ENCODE measurements around the gene CNTN5.
A peak's percentile ranks its signal among the peaks of the same experiment; 100 is the strongest.

The CNTN5 gene

GRCh38 chr11:99687320-99687719, 666.6 kb downstream of the CNTN5 start:
- no peaks in the 10 kb centered on the region for H3K36me3 ChIP-seq (ENCODE audit: control insufficient read depth in 1 of 2, insufficient read depth in 2 of 2, low read depth in 1 of 2, low read length in 2 of 2)
- H3K27me3 ChIP-seq (ENCODE audit: control insufficient read depth in 1 of 2, insufficient read depth in 1 of 2, low read length in 2 of 2), result no peaks in the 10 kb centered on the region
- H4K8ac ChIP-seq (ENCODE audit: low read length), result no peak overlapping the region
- H2BK15ac ChIP-seq (ENCODE audit: low read depth, poor library complexity, severe bottlenecking), result no peak overlapping the region
- no peak overlapping the region for H3K23ac ChIP-seq (ENCODE audit: low read length in 2 of 2)
- no peak overlapping the region for H4K91ac ChIP-seq (ENCODE audit: low read length)
- H2AFZ ChIP-seq (ENCODE audit: low read depth, low read length), result no peak overlapping the region
- no peak overlapping the region for H2BK120ac ChIP-seq (ENCODE audit: low read depth, low read length)
- no peak overlapping the region for H3K9ac ChIP-seq (ENCODE audit: low read length)
- H3K4me3 ChIP-seq (ENCODE audit: insufficient read depth in 1 of 2, low read depth in 1 of 2, low read length in 2 of 2), result no peak overlapping the region
- H3K18ac ChIP-seq (ENCODE audit: low read depth in 1 of 2, low read length in 2 of 2), result no peak overlapping the region
- DNase-seq, result no peak
- no peak overlapping the region for H3K4me2 ChIP-seq (ENCODE audit: low read length, poor library complexity, severe bottlenecking)
- no peak overlapping the region for H2AK5ac ChIP-seq (ENCODE audit: low read length, severe bottlenecking)
- no peak overlapping the region for H2BK5ac ChIP-seq (ENCODE audit: low read depth, low read length, poor library complexity, severe bottlenecking)
- no peak overlapping the region for H3K27ac ChIP-seq (ENCODE audit: low read length, poor library complexity, severe bottlenecking)
- peaks cover 13% of the 10 kb centered on the region for H3K9me3 ChIP-seq (ENCODE audit: control insufficient read depth, low read length)
- H3K4ac ChIP-seq (ENCODE audit: low read depth in 1 of 2, low read length in 2 of 2), result no peak overlapping the region
- no peaks in the 10 kb centered on the region for H3K4me1 ChIP-seq (ENCODE audit: control insufficient read depth, insufficient read depth, low read depth, low read length)
- H3K14ac ChIP-seq (ENCODE audit: low read length in 2 of 2), result no peak overlapping the region
- no peaks in the 10 kb centered on the region for H3K79me1 ChIP-seq (replicated peaks; ENCODE audit: low read length, poor library complexity, severe bottlenecking)
- H2BK12ac ChIP-seq (ENCODE audit: low read length in 2 of 2), result no peak overlapping the region

- Histone ChIP-seq H3K27me3 (ENCODE audit: control insufficient read depth in 1 of 2, insufficient read depth in 1 of 2, low read length in 2 of 2) (no peaks in the 10 kb centered on the region), H2BK15ac (ENCODE audit: low read depth, poor library complexity, severe bottlenecking) (no peak overlapping the region), H2BK5ac (ENCODE audit: low read depth, low read length, poor library complexity, severe bottlenecking) (no peak overlapping the region), H3K4ac (ENCODE audit: low read depth in 1 of 2, low read length in 2 of 2) (no peak overlapping the region), H2AK5ac (ENCODE audit: low read length, severe bottlenecking) (no peak overlapping the region), H2BK12ac (ENCODE audit: low read length in 2 of 2) (no peak overlapping the region), H3K14ac (ENCODE audit: low read length in 2 of 2) (no peak overlapping the region), H3K9me3 (ENCODE audit: control insufficient read depth, low read length) (peaks cover 13% of the 10 kb centered on the region), H4K8ac (ENCODE audit: low read length) (no peak overlapping the region), H3K9ac (ENCODE audit: low read length) (no peak overlapping the region), H3K4me2 (ENCODE audit: low read length, poor library complexity, severe bottlenecking) (peak overlapping the region; percentile 1), H3K27ac (ENCODE audit: low read length, poor library complexity, severe bottlenecking) (peak overlapping the region; percentile 86), H3K4me3 (ENCODE audit: insufficient read depth in 1 of 2, low read depth in 1 of 2, low read length in 2 of 2) (no peak overlapping the region), H3K4me1 (ENCODE audit: control insufficient read depth, insufficient read depth, low read depth, low read length) (peaks cover 2% of the 10 kb centered on the region), H2BK120ac (ENCODE audit: low read depth, low read length) (no peak overlapping the region), H3K79me1 (replicated peaks; ENCODE audit: low read length, poor library complexity, severe bottlenecking) (no peaks in the 10 kb centered on the region), H4K91ac (ENCODE audit: low read length) (no peak overlapping the region), H3K18ac (ENCODE audit: low read depth in 1 of 2, low read length in 2 of 2) (no peak overlapping the region), H3K36me3 (ENCODE audit: control insufficient read depth in 1 of 2, insufficient read depth in 2 of 2, low read depth in 1 of 2, low read length in 2 of 2) (no peaks in the 10 kb centered on the region), H3K23ac (ENCODE audit: low read length in 2 of 2) (no peak overlapping the region), H2AFZ (ENCODE audit: low read depth, low read length) (no peak overlapping the region)
- DNase-seq, result peak; percentile 84
- 12% methylated on average over 6 of the region's 6 CpGs for WGBS
Measured at GRCh38 chr11:99693941-99694492, 673.3 kb downstream of the CNTN5 start.

GRCh38 chr11:99695106-99695505, 674.4 kb downstream of the CNTN5 start:
- Histone ChIP-seq H3K9ac (ENCODE audit: low read length) (no peak overlapping the region), H2BK120ac (ENCODE audit: low read depth, low read length) (no peak overlapping the region), H3K79me1 (replicated peaks; ENCODE audit: low read length, poor library complexity, severe bottlenecking) (no peaks in the 10 kb centered on the region), H3K36me3 (ENCODE audit: control insufficient read depth in 1 of 2, insufficient read depth in 2 of 2, low read depth in 1 of 2, low read length in 2 of 2) (no peaks in the 10 kb centered on the region), H4K91ac (ENCODE audit: low read length) (no peak overlapping the region), H2BK5ac (ENCODE audit: low read depth, low read length, poor library complexity, severe bottlenecking) (no peak overlapping the region), H2AFZ (ENCODE audit: low read depth, low read length) (no peak overlapping the region), H3K27ac (ENCODE audit: low read length, poor library complexity, severe bottlenecking) (no peak overlapping the region), H4K8ac (ENCODE audit: low read length) (no peak overlapping the region), H3K18ac (ENCODE audit: low read depth in 1 of 2, low read length in 2 of 2) (no peak overlapping the region), H3K4me1 (ENCODE audit: control insufficient read depth, insufficient read depth, low read depth, low read length) (peaks cover 2% of the 10 kb centered on the region), H3K23ac (ENCODE audit: low read length in 2 of 2) (no peak overlapping the region), H3K4ac (ENCODE audit: low read depth in 1 of 2, low read length in 2 of 2) (no peak overlapping the region), H2BK15ac (ENCODE audit: low read depth, poor library complexity, severe bottlenecking) (no peak overlapping the region), H3K4me3 (ENCODE audit: insufficient read depth in 1 of 2, low read depth in 1 of 2, low read length in 2 of 2) (no peak overlapping the region), H3K27me3 (ENCODE audit: control insufficient read depth in 1 of 2, insufficient read depth in 1 of 2, low read length in 2 of 2) (no peaks in the 10 kb centered on the region), H3K4me2 (ENCODE audit: low read length, poor library complexity, severe bottlenecking) (no peak overlapping the region), H2AK5ac (ENCODE audit: low read length, severe bottlenecking) (no peak overlapping the region), H2BK12ac (ENCODE audit: low read length in 2 of 2) (no peak overlapping the region), H3K14ac (ENCODE audit: low read length in 2 of 2) (no peak overlapping the region), H3K9me3 (ENCODE audit: control insufficient read depth, low read length) (peaks cover 13% of the 10 kb centered on the region)
- peak; percentile 13 for DNase-seq

- Histone ChIP-seq H3K4ac (ENCODE audit: low read depth in 1 of 2, low read length in 2 of 2) (no peak overlapping the region), H2AFZ (ENCODE audit: low read depth, low read length) (no peak overlapping the region), H3K14ac (ENCODE audit: low read length in 2 of 2) (no peak overlapping the region), H3K4me1 (ENCODE audit: control insufficient read depth, insufficient read depth, low read depth, low read length) (no peaks in the 10 kb centered on the region), H3K36me3 (ENCODE audit: control insufficient read depth in 1 of 2, insufficient read depth in 2 of 2, low read depth in 1 of 2, low read length in 2 of 2) (no peaks in the 10 kb centered on the region), H3K23ac (ENCODE audit: low read length in 2 of 2) (no peak overlapping the region), H3K79me1 (replicated peaks; ENCODE audit: low read length, poor library complexity, severe bottlenecking) (no peaks in the 10 kb centered on the region), H3K9ac (ENCODE audit: low read length) (no peak overlapping the region), H3K4me2 (ENCODE audit: low read length, poor library complexity, severe bottlenecking) (no peak overlapping the region), H2BK120ac (ENCODE audit: low read depth, low read length) (no peak overlapping the region), H2AK5ac (ENCODE audit: low read length, severe bottlenecking) (no peak overlapping the region), H3K27ac (ENCODE audit: low read length, poor library complexity, severe bottlenecking) (no peak overlapping the region), H3K4me3 (ENCODE audit: insufficient read depth in 1 of 2, low read depth in 1 of 2, low read length in 2 of 2) (no peak overlapping the region), H4K8ac (ENCODE audit: low read length) (no peak overlapping the region), H3K27me3 (ENCODE audit: control insufficient read depth in 1 of 2, insufficient read depth in 1 of 2, low read length in 2 of 2) (no peaks in the 10 kb centered on the region), H2BK12ac (ENCODE audit: low read length in 2 of 2) (no peak overlapping the region), H2BK5ac (ENCODE audit: low read depth, low read length, poor library complexity, severe bottlenecking) (no peak overlapping the region), H4K91ac (ENCODE audit: low read length) (no peak overlapping the region), H3K18ac (ENCODE audit: low read depth in 1 of 2, low read length in 2 of 2) (no peak overlapping the region), H3K9me3 (ENCODE audit: control insufficient read depth, low read length) (no peaks in the 10 kb centered on the region), H2BK15ac (ENCODE audit: low read depth, poor library complexity, severe bottlenecking) (no peak overlapping the region)
- DNase-seq, result no peak
- WGBS, result no CpG with 5 or more reads among the region's 1 CpG
Measured at GRCh38 chr11:99706848-99707247, 686.1 kb downstream of the CNTN5 start.

Measured in mesenchymal stem cell (in vitro differentiated cells and primary cell).